HCT116 (cell line): ENCODE measurements around the gene PPHLN1. TPM values are rescaled to one million over a fixed set of nuclear protein-coding genes. Genes with fewer than 3 reads are reported as not detected.

Experiments used
- ATAC-seq: fragments of 200-7000 bp; cut with Tn5 transposase; 2 replicates; pipeline ENCODE4 v1.9.1; 2020; ENCODE audit warnings: mild to moderate bottlenecking, moderate library complexity
- BruUV-seq: library from RNA; stranded (reverse); fragments of 400-500 nt; replicated peaks from 2 replicates; lab custom pipeline; 2021; lab: Mats Ljungman, UMichigan
- CTCF ChIA-PET: fragments of 300-600 bp; sonication (Branson Sonifier 250); formaldehyde crosslinking; loops from one replicate; lab custom pipeline; 2021; ENCODE audit warnings: antibody characterized with exemption; lab: Charles Lee
- POLR2A ChIA-PET: fragments of 300-600, 350-600 bp; sonication (Branson Sonifier 250); formaldehyde crosslinking; loops from one replicate; lab custom pipeline; 2021; ENCODE audit warnings: antibody characterized with exemption; lab: Charles Lee
- RAD21 ChIA-PET, 2 experiments: fragments of 300-600 bp; sonication (Branson Sonifier 250); formaldehyde crosslinking; loops; one replicate each; lab custom pipeline; 2023; ENCODE audit warnings: low total read pairs in 2 of 2; ENCODE audit not compliant: uncharacterized antibody in 2 of 2, unreplicated experiment in 2 of 2, low non-redundant PET in 1 of 2; lab: Charles Lee
- DNase-seq: peaks from one replicate; pipeline ENCODE4 v3.0.0-alpha.2; 2010; ENCODE audit warnings: low read depth, low spot score
- H2AFZ ChIP-seq: fragments of 200-600 bp; shearing (Covaris generic), sonication (generic); 2 replicates; pipeline ENCODE4 v1.6.1; 2017; ENCODE audit warnings: low read depth, mixed run types, mixed read lengths, antibody characterized with exemption, low read length; ENCODE audit not compliant: poor library complexity, severe bottlenecking
- H3K27ac ChIP-seq: 2 replicates; pipeline ENCODE4 v1.5.1; 2012; ENCODE audit warnings: low read depth, low read length
- H3K27me3 ChIP-seq: fragments of 200-600 bp; sonication (generic); 2 replicates; pipeline ENCODE4 v1.6.1; 2016; ENCODE audit warnings: mixed run types, low read length, mixed read lengths; ENCODE audit not compliant: insufficient read depth
- H3K36me3 ChIP-seq, 2 experiments: fragments of 200-500 bp in 1 of 2; fragments of 200-600 bp in 1 of 2; sonication (Bioruptor generic) in 1 of 2; sonication (generic) in 1 of 2; 2 replicates each; pipeline versions ENCODE4 v1.5.1 to v1.6.1; 2014 to 2016; ENCODE audit warnings: low read length in 2 of 2, inconsistent platforms in 1 of 2, mixed read lengths in 1 of 2, mixed run types in 1 of 2; ENCODE audit not compliant: insufficient read depth in 2 of 2, control insufficient read depth in 1 of 2
- H3K4me1 ChIP-seq, 2 experiments: fragments of 200-600 bp in 1 of 2; sonication (generic) in 1 of 2; 2 replicates each; pipeline versions ENCODE4 v1.5.1 to v1.6.1; 2012 to 2017; ENCODE audit warnings: low read length in 2 of 2, inconsistent platforms in 1 of 2, mild to moderate bottlenecking in 1 of 2, mixed read lengths in 1 of 2, mixed run types in 1 of 2, moderate library complexity in 1 of 2; ENCODE audit not compliant: insufficient read depth in 2 of 2, control insufficient read depth in 1 of 2
- H3K4me2 ChIP-seq: fragments of 200-600 bp; sonication (generic); 2 replicates; pipeline ENCODE4 v1.6.1; 2017; ENCODE audit warnings: mixed run types, low read length, mixed read lengths
- H3K4me3 ChIP-seq, 2 experiments: fragments of 200-600 bp in 1 of 2; sonication (generic) in 1 of 2; replicated peaks in 1 of 2; 2 replicates each; pipeline ENCODE4 v1.5.1; 2011 to 2016; ENCODE audit warnings: low read length in 2 of 2, control low read depth in 1 of 2, low read depth in 1 of 2, mild to moderate bottlenecking in 1 of 2, mixed read lengths in 1 of 2, mixed run types in 1 of 2
- H3K79me2 ChIP-seq: fragments of 200-600 bp; sonication (generic); 2 replicates; pipeline ENCODE4 v1.6.1; 2017; ENCODE audit warnings: mild to moderate bottlenecking, mixed run types, low read length, moderate library complexity, mixed read lengths; ENCODE audit not compliant: insufficient read depth
- H3K9ac ChIP-seq: fragments of 200-600 bp; sonication (generic); 2 replicates; pipeline ENCODE4 v1.6.1; 2016; ENCODE audit warnings: low read length, mixed read lengths
- H3K9me2 ChIP-seq: fragments of 200-600 bp; sonication (generic), shearing (Covaris generic); 2 replicates; pipeline ENCODE4 v1.6.1; 2017; ENCODE audit warnings: mixed run types, mild to moderate bottlenecking, moderate library complexity; ENCODE audit not compliant: insufficient read depth
- H3K9me3 ChIP-seq, 2 experiments: fragments of 200-500 bp in 1 of 2; fragments of 200-600 bp in 1 of 2; sonication (Bioruptor generic) in 1 of 2; sonication (generic) in 1 of 2; 2 replicates each; pipeline ENCODE4 v1.6.1; 2014 to 2017; ENCODE audit warnings: low read length in 2 of 2, mixed read lengths in 2 of 2, inconsistent platforms in 1 of 2, low read depth in 1 of 2, mild to moderate bottlenecking in 1 of 2, mixed run types in 1 of 2, moderate library complexity in 1 of 2; ENCODE audit not compliant: control insufficient read depth in 1 of 2, insufficient read depth in 1 of 2
- H4K20me1 ChIP-seq: fragments of 200-600 bp; sonication (generic), shearing (Covaris generic); 2 replicates; pipeline ENCODE4 v1.6.1; 2017; ENCODE audit warnings: mixed run types, mild to moderate bottlenecking, moderate library complexity; ENCODE audit not compliant: insufficient read depth
- ATF3 ChIP-seq: IDR thresholded peaks from 2 replicates; pipeline ENCODE4 v1.6.1; 2012
- CBX3 ChIP-seq: IDR thresholded peaks from 2 replicates; pipeline ENCODE4 v1.6.1; 2012; ENCODE audit warnings: low read depth
- CEBPB ChIP-seq: IDR thresholded peaks from 2 replicates; pipeline ENCODE4 v1.6.1; 2012; ENCODE audit warnings: low read depth
- EGR1 ChIP-seq: IDR thresholded peaks from 2 replicates; pipeline ENCODE4 v1.6.1; 2012; ENCODE audit warnings: low read depth
- ELF1 ChIP-seq: IDR thresholded peaks from 2 replicates; pipeline ENCODE4 v1.6.1; 2012; ENCODE audit warnings: low read depth, borderline replicate concordance
- EZH2 ChIP-seq: fragments of 200-600 bp; sonication (generic); IDR thresholded peaks from 2 replicates; pipeline ENCODE4 v1.6.1; 2017; ENCODE audit warnings: antibody characterized with exemption, mixed run types
- EZH2phosphoT487 ChIP-seq: fragments of 200-600 bp; IDR thresholded peaks from 2 replicates; pipeline ENCODE4 v1.6.1; 2018; ENCODE audit warnings: antibody characterized with exemption, borderline replicate concordance
- MAX ChIP-seq: IDR thresholded peaks from 2 replicates; pipeline ENCODE4 v1.6.1; 2012
- REST ChIP-seq: IDR thresholded peaks from 2 replicates; pipeline ENCODE4 v1.6.1; 2012; ENCODE audit warnings: low read depth
- SIN3A ChIP-seq: IDR thresholded peaks from 2 replicates; pipeline ENCODE4 v1.6.1; 2012; ENCODE audit warnings: low read depth
- SP1 ChIP-seq: IDR thresholded peaks from 2 replicates; pipeline ENCODE4 v1.6.1; 2012; ENCODE audit warnings: low read depth
- TCF7L2 ChIP-seq: IDR thresholded peaks from 2 replicates; pipeline ENCODE4 v1.7.0; 2011; ENCODE audit warnings: borderline replicate concordance, inconsistent platforms; ENCODE audit not compliant: insufficient read depth, insufficient read length; ENCODE audit errors: extremely low read depth
- YY1 ChIP-seq: IDR thresholded peaks from 2 replicates; pipeline ENCODE4 v1.6.1; 2011; ENCODE audit warnings: low read length, low read depth, moderate library complexity, mild to moderate bottlenecking; ENCODE audit not compliant: insufficient replicate concordance; ENCODE audit errors: extremely low read depth
- ZFX ChIP-seq: fragments of 450-650 bp; IDR thresholded peaks from 2 replicates; pipeline ENCODE4 v1.6.1; 2017
- ZNF274 ChIP-seq: fragments of 200-500 bp; sonication (Bioruptor generic); IDR thresholded peaks from 2 replicates; pipeline ENCODE4 v1.6.1; 2014; ENCODE audit warnings: mild to moderate bottlenecking, low read depth, low read length, inconsistent platforms
- intact Hi-C: fragments of 100-400 bp; cut with micrococcal nuclease; formaldehyde crosslinking; loops from 2 replicates; pipeline ENCODE4 v1.10.0; 2022
- total RNA-seq: library from RNA; stranded (reverse); gene quantifications from one replicate; pipeline ENCODE4 v1.2.1, GENCODE V29; 2021; ENCODE audit not compliant: unreplicated experiment
- TF ChIP-seq, protein P1 (sequence below): IDR thresholded peaks from 2 replicates; pipeline ENCODE4 v1.6.1; 2011; ENCODE audit warnings: mild to moderate bottlenecking, low read length, moderate library complexity; ENCODE audit not compliant: insufficient replicate concordance; ENCODE audit errors: extremely low read depth

PPHLN1 gene
- total RNA-seq, 1 experiment from 2014 or later = 57.4 TPM

DNA sequence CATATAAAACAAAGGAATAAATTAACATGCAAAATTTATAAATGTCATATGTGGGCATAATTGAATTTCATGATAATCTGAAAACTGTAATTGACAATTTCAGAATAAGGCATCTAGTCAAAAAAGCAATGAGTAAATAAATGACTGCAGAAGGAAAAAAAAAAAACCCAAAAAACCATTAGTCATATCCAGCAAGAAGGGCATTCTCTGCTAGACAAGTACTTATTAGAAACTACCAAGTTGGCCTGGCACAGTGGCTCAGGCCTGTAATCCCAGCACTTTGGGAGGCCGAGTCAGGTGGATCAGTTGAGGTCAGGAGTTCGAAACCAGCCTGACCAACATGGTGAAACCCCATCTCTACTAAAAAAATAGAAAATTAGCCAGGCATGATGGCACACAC is 17.6 kb upstream of the PPHLN1 start (continued):
- no peak for TF ChIP-seq EZH2phosphoT487

DNA sequence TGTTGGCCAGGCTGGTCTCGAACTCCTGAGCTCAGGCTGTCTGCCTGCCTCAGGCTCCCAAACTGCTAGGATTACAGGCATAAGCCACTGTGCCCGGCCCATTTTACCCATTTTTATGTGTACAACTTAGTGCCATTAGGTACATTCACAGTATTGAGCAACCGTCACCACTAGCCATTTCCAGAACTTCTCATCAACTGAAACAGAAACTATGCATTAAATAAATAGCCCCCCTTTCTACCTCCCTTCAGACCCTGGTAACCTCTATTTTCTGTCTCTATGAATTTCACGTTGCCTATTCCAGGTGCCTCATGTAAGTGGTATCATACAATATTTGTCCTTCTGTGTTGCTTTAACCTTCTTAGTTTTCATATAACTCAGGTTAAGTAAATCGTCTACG is 16.0 kb upstream of the PPHLN1 start:
- Histone ChIP-seq H3K9ac (no peak overlapping the region), H3K4me1 (no peaks in the 10 kb centered on the region), H3K4me3 (no peak overlapping the region), H3K9me2 (no peaks in the 10 kb centered on the region), H3K27ac (no peak overlapping the region), H3K4me2 (no peak overlapping the region), H3K9me3 (no peaks in the 10 kb centered on the region), H3K36me3 (peaks cover 4 to 9% of the 10 kb centered on the region in 2 experiments; a peak in 1 of 4 replicates), H4K20me1 (no peaks in the 10 kb centered on the region), H3K27me3 (no peaks in the 10 kb centered on the region), H2AFZ (no peak overlapping the region), H3K79me2 (no peaks in the 10 kb centered on the region)
- ChIA-PET CTCF (no interaction called here), RAD21 (no interaction called here), POLR2A (no interaction called here)
- no TSS peak for BruUV-seq
- intact Hi-C loops = no loop called here
- TF ChIP-seq SIN3A (no peak), CEBPB (no peak), MAX (no peak), ZFX (no peak), SP1 (no peak), TCF7L2 (no peak), ELF1 (no peak), ATF3 (no peak), ZNF274 (no peak), EGR1 (no peak), YY1 (no peak), EZH2 (no peak), EZH2phosphoT487 (no peak), CBX3 (no peak), REST (no peak)
- TF ChIP-seq, protein P1, sequence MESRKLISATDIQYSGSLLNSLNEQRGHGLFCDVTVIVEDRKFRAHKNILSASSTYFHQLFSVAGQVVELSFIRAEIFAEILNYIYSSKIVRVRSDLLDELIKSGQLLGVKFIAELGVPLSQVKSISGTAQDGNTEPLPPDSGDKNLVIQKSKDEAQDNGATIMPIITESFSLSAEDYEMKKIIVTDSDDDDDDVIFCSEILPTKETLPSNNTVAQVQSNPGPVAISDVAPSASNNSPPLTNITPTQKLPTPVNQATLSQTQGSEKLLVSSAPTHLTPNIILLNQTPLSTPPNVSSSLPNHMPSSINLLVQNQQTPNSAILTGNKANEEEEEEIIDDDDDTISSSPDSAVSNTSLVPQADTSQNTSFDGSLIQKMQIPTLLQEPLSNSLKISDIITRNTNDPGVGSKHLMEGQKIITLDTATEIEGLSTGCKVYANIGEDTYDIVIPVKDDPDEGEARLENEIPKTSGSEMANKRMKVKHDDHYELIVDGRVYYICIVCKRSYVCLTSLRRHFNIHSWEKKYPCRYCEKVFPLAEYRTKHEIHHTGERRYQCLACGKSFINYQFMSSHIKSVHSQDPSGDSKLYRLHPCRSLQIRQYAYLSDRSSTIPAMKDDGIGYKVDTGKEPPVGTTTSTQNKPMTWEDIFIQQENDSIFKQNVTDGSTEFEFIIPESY = no peak
- TF ChIP-seq, all 23 proteins: peak for 0
- DNase-seq (no peak), ATAC-seq (no peak)
